Trophoblast cell (in vitro differentiated cells and primary cell): ENCODE data around the gene MAP4K4.

Source experiments
- DNase-seq, 2 donors: peaks; one replicate each; pipeline ENCODE4 v3.0.0-alpha.2; 2016
- H2AFZ ChIP-seq: 2 replicates; pipeline ENCODE4 v1.6.1; 2013; ENCODE audit warnings: low read length, moderate library complexity, mild to moderate bottlenecking; ENCODE audit not compliant: insufficient read depth, poor library complexity
- H2AK5ac ChIP-seq: 2 replicates; pipeline ENCODE4 v1.6.1; 2013; ENCODE audit warnings: mild to moderate bottlenecking, low read length
- H2BK120ac ChIP-seq: 2 replicates; pipeline ENCODE4 v1.6.1; 2013; ENCODE audit warnings: low read length, mild to moderate bottlenecking, moderate library complexity; ENCODE audit not compliant: insufficient read depth, poor library complexity
- H2BK12ac ChIP-seq: 2 replicates; pipeline ENCODE4 v1.6.1; 2013; ENCODE audit warnings: mild to moderate bottlenecking, low read length, moderate library complexity
- H2BK5ac ChIP-seq: 2 replicates; pipeline ENCODE4 v1.6.1; 2013; ENCODE audit warnings: low read length, low read depth, moderate library complexity, mild to moderate bottlenecking; ENCODE audit not compliant: poor library complexity
- H3K14ac ChIP-seq: 2 replicates; pipeline ENCODE4 v1.6.1; 2013; ENCODE audit warnings: mild to moderate bottlenecking, low read length
- H3K18ac ChIP-seq: 2 replicates; pipeline ENCODE4 v1.6.1; 2013; ENCODE audit warnings: mild to moderate bottlenecking, low read length
- H3K23ac ChIP-seq: 2 replicates; pipeline ENCODE4 v1.6.1; 2013; ENCODE audit warnings: low read length
- H3K27ac ChIP-seq: 2 replicates; pipeline ENCODE4 v1.5.1; 2013; ENCODE audit warnings: low read depth, mild to moderate bottlenecking, inconsistent platforms, low read length, moderate library complexity
- H3K27me3 ChIP-seq: 2 replicates; pipeline ENCODE4 v1.6.1; 2013; ENCODE audit warnings: inconsistent platforms, mild to moderate bottlenecking, low read length, moderate library complexity; ENCODE audit not compliant: insufficient read depth
- H3K36me3 ChIP-seq, 2 experiments: 1 replicate in 1 of 2; 2 replicates in 1 of 2; pipeline ENCODE4 v1.6.1; 2013; ENCODE audit warnings: low read length in 2 of 2, mild to moderate bottlenecking in 2 of 2, moderate library complexity in 1 of 2; ENCODE audit not compliant: insufficient read depth in 2 of 2, control insufficient read depth in 1 of 2
- H3K4ac ChIP-seq: 2 replicates; pipeline ENCODE4 v1.6.1; 2013; ENCODE audit warnings: low read depth, mild to moderate bottlenecking, low read length, moderate library complexity
- H3K4me1 ChIP-seq, 2 experiments: 1 replicate in 1 of 2; 2 replicates in 1 of 2; pipeline ENCODE4 v1.6.1; 2013; ENCODE audit warnings: low read length in 2 of 2, mild to moderate bottlenecking in 2 of 2, moderate library complexity in 1 of 2; ENCODE audit not compliant: insufficient read depth in 2 of 2, control insufficient read depth in 1 of 2
- H3K4me2 ChIP-seq: 2 replicates; pipeline ENCODE4 v1.6.1; 2013; ENCODE audit warnings: inconsistent platforms, mild to moderate bottlenecking, low read length, moderate library complexity
- H3K4me3 ChIP-seq: 2 replicates; pipeline ENCODE4 v1.5.1; 2013; ENCODE audit warnings: mild to moderate bottlenecking, low read depth, low read length, inconsistent platforms
- H3K79me1 ChIP-seq: one replicate; pipeline ENCODE4 v1.6.1; 2013; ENCODE audit warnings: low read length
- H3K79me2 ChIP-seq: 2 replicates; pipeline ENCODE4 v1.6.1; 2013; ENCODE audit warnings: low read length, mild to moderate bottlenecking; ENCODE audit not compliant: control insufficient read depth, insufficient read depth, poor library complexity
- H3K9ac ChIP-seq: 2 replicates; pipeline ENCODE4 v1.6.1; 2013; ENCODE audit warnings: mild to moderate bottlenecking, low read length
- H3K9me3 ChIP-seq: 2 replicates; pipeline ENCODE4 v1.6.1; 2013; ENCODE audit warnings: low read depth, mild to moderate bottlenecking, control low read depth, inconsistent platforms, low read length; ENCODE audit not compliant: insufficient read depth
- H4K12ac ChIP-seq: 2 replicates; pipeline ENCODE4 v1.6.1; 2013; ENCODE audit warnings: low read depth, mild to moderate bottlenecking, low read length, moderate library complexity
- H4K8ac ChIP-seq: 2 replicates; pipeline ENCODE4 v1.6.1; 2013; ENCODE audit warnings: low read depth, mild to moderate bottlenecking, low read length, moderate library complexity
- H4K91ac ChIP-seq: one replicate; pipeline ENCODE4 v1.6.1; 2013; ENCODE audit warnings: low read depth, mild to moderate bottlenecking, low read length, moderate library complexity
- WGBS: extraction: QIAGEN DNeasy Blood & Tissue Kit; methylation state at CpG from one replicate; pipeline ENCODE4 v1.1.7; 2013; ENCODE audit warnings: missing lambda C conversion rate; ENCODE audit not compliant: insufficient read length, insufficient coverage; ENCODE audit errors: extremely low coverage; 5-methylcytosine and 5-hydroxymethylcytosine counted together

Gene MAP4K4

DNA sequence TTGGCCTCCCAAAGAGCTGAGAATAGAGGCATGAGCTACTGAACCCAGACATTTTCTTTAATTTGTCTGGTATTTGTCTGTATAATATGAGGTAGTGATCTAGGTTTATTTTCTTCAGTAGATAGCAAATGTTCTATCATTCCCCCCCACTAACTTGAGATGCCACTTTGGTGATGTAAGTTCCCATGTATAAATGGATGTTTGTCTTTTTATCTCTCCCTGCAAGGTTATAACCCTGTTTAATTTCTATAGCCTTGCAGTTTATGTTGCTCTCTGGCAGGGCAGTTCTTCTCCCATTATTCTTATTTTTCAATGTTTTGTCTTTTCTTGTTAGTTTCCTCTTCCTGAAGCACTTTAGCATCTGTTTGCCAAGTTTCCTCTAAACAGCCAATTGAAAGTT lies 39.1 kb upstream of the MAP4K4 start:
- Histone ChIP-seq H4K12ac (no peak overlapping the region), H3K18ac (no peak overlapping the region), H2AFZ (no peak overlapping the region), H3K79me1 (no peaks in the 10 kb centered on the region), H2BK120ac (no peak overlapping the region), H3K27me3 (no peaks in the 10 kb centered on the region), H3K36me3 (no peaks in the 10 kb centered on the region), H3K4me3 (no peak overlapping the region), H2BK5ac (no peak overlapping the region), H3K4ac (no peak overlapping the region), H3K9me3 (no peaks in the 10 kb centered on the region), H2BK12ac (no peak overlapping the region), H2AK5ac (no peak overlapping the region), H3K9ac (no peak overlapping the region), H3K14ac (no peak overlapping the region), H3K4me1 (no peaks in the 10 kb centered on the region), H4K8ac (no peak overlapping the region), H3K4me2 (no peak overlapping the region), H3K27ac (no peak overlapping the region), H4K91ac (no peak overlapping the region), H3K23ac (no peak overlapping the region), H3K79me2 (no peaks in the 10 kb centered on the region)
- no peak for DNase-seq

DNA sequence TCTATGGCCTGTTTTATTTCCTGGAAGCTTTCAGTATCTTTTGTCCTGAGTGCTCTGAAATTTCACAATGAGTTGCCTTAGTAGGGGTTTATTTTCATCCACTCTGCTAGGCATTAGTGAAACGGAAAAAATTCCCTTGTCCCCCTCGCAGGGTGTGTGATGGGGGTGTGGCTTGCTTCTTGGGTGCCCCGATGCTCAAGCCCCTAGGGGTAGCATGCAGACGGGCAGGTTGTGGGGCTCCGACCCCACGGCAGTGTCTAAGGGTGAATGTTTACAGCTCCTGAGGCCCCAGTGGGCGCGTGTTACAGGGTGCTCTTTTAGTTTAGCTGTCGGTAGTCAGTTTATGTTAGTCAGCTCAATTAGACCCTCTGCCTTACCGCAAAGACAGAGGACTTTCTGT lies 32.2 kb upstream of the MAP4K4 start:
- Histone ChIP-seq H2BK5ac (no peak overlapping the region), H3K79me2 (no peaks in the 10 kb centered on the region), H4K12ac (no peak overlapping the region), H3K4me1 (no peaks in the 10 kb centered on the region), H3K9me3 (no peaks in the 10 kb centered on the region), H3K79me1 (no peaks in the 10 kb centered on the region), H3K14ac (no peak overlapping the region), H4K91ac (no peak overlapping the region), H3K4me2 (no peak overlapping the region), H3K36me3 (no peaks in the 10 kb centered on the region), H4K8ac (no peak overlapping the region), H3K9ac (no peak overlapping the region), H2BK120ac (no peak overlapping the region), H3K4me3 (no peak overlapping the region), H3K27me3 (no peaks in the 10 kb centered on the region), H2BK12ac (no peak overlapping the region), H2AFZ (no peak overlapping the region), H3K27ac (no peak overlapping the region), H2AK5ac (no peak overlapping the region), H3K18ac (no peak overlapping the region), H3K4ac (no peak overlapping the region), H3K23ac (no peak overlapping the region)
- no peak for DNase-seq
- no CpG with 5 or more reads among the region's 10 CpGs for WGBS

DNA sequence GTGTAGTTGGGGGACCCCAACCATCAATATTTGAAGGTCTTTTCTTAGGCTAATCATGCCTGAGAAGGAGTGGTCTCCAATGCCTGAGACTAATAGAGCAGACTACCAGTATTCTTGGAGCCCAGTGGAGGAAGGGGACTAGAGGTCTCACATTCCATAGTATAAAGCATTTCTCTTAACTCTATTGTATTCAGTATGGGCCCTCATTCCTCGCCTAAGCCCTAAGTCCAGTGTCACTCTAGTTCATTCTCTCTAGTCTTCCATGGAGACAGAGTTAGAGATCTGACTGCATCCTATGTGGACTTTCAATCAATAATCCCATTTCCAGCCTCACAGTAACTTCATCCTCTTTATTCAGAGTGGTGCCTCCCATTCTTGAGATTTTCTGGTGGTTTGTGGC lies 29.7 kb upstream of the MAP4K4 start:
- Histone ChIP-seq H3K79me1 (no peaks in the 10 kb centered on the region), H3K14ac (no peak overlapping the region), H3K4ac (no peak overlapping the region), H3K4me2 (no peak overlapping the region), H4K91ac (no peak overlapping the region), H2BK12ac (no peak overlapping the region), H3K36me3 (no peaks in the 10 kb centered on the region), H4K8ac (no peak overlapping the region), H3K27me3 (no peaks in the 10 kb centered on the region), H4K12ac (no peak overlapping the region), H3K4me3 (no peak overlapping the region), H3K79me2 (no peaks in the 10 kb centered on the region), H2AK5ac (no peak overlapping the region), H2BK120ac (no peak overlapping the region), H3K18ac (no peak overlapping the region), H3K4me1 (no peaks in the 10 kb centered on the region), H3K23ac (no peak overlapping the region), H3K9me3 (no peaks in the 10 kb centered on the region), H3K27ac (no peak overlapping the region), H3K9ac (no peak overlapping the region), H2BK5ac (no peak overlapping the region), H2AFZ (no peak overlapping the region)
- no CpG with 5 or more reads among the region's 1 CpG for WGBS
- no peak for DNase-seq

DNA sequence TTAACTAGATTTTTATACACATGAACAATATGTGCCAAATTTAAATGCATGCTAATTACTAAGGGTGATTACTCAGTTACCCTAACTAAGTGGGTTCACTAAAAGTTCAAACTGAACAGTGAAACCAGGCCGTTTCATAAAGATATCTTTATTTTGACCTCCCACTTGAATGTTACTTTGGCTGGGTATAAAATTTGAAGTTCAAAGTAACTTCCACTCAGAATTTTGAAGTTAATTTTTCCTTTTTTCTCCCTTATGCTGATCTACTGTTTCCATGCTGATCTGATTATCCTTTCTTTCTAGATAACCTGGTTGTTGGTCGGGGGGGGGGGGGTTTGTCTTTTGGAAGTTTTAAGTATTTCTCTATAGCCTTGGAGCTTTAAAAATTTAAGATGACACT lies 25.5 kb upstream of the MAP4K4 start:
- no peak overlapping the region for H3K4ac ChIP-seq
- no peak overlapping the region for H3K4me2 ChIP-seq
- H3K14ac ChIP-seq: no peak overlapping the region
- H3K36me3 ChIP-seq: no peaks in the 10 kb centered on the region
- no peak overlapping the region for H2AK5ac ChIP-seq
- no peak overlapping the region for H2AFZ ChIP-seq
- H4K12ac ChIP-seq: no peak overlapping the region
- H2BK12ac ChIP-seq: no peak overlapping the region
- H4K91ac ChIP-seq: no peak overlapping the region
- H3K23ac ChIP-seq: no peak overlapping the region
- H3K9me3 ChIP-seq: no peaks in the 10 kb centered on the region
- no peaks in the 10 kb centered on the region for H3K4me1 ChIP-seq
- no CpG with 5 or more reads among the region's 2 CpGs for WGBS
- H2BK5ac ChIP-seq: no peak overlapping the region
- no peak overlapping the region for H4K8ac ChIP-seq
- no peaks in the 10 kb centered on the region for H3K79me2 ChIP-seq
- H3K4me3 ChIP-seq: no peak overlapping the region
- no peak overlapping the region for H2BK120ac ChIP-seq
- no peak overlapping the region for H3K9ac ChIP-seq
- H3K79me1 ChIP-seq: no peaks in the 10 kb centered on the region
- H3K27me3 ChIP-seq: no peaks in the 10 kb centered on the region
- no peak overlapping the region for H3K27ac ChIP-seq
- DNase-seq: no peak
- no peak overlapping the region for H3K18ac ChIP-seq

DNA sequence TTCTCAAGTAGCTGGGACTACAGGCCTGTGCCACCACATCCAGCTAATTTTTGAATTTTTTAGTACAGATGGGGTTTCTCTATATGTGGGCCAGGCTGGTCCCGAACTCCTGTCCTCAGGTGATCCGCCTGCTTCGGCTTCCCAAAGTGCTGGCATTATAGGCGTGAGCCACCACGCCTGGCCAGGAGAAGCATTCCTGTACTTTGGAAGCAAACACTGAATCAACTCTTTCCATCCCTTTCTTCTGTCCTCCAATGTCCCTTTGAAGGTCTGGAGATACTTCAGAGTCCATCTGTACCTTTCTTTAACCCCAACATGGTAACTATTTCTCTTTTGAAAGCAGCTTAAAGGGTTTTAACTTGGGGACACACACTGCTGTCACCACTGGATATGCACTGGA lies 23.6 kb upstream of the MAP4K4 start:
- Histone ChIP-seq H2BK120ac (no peak overlapping the region), H3K9me3 (no peaks in the 10 kb centered on the region)

More for the DNA sequence above, 23.6 kb upstream of the MAP4K4 start:
- Histone ChIP-seq H2AK5ac (no peak overlapping the region), H3K14ac (no peak overlapping the region), H3K4me3 (no peak overlapping the region), H2AFZ (no peak overlapping the region), H3K36me3 (no peaks in the 10 kb centered on the region), H3K18ac (no peak overlapping the region), H3K4me1 (peaks cover 0 to 2% of the 10 kb centered on the region in 2 experiments), H3K79me1 (peaks cover 2% of the 10 kb centered on the region), H4K91ac (no peak overlapping the region), H3K4me2 (no peak overlapping the region), H2BK12ac (no peak overlapping the region), H3K4ac (no peak overlapping the region), H4K12ac (no peak overlapping the region), H4K8ac (no peak overlapping the region), H2BK5ac (no peak overlapping the region), H3K27ac (no peak overlapping the region), H3K23ac (no peak overlapping the region), H3K79me2 (no peaks in the 10 kb centered on the region), H3K9ac (no peak overlapping the region), H3K27me3 (no peaks in the 10 kb centered on the region)
- WGBS: no CpG with 5 or more reads among the region's 5 CpGs
- DNase-seq: no peak
